Activated CD8-positive, alpha-beta memory T cell treated with anti-CD3 and anti-CD28 coated beads, Interleukin-2, amount 50 U/mL, for 24 hours (primary cell): ENCODE data around the gene TIPARP.
"Not testable (repeated sequence)": the region's sequence is repeated elsewhere in the genome, so short reads cannot be mapped to it uniquely, and the experiment has no call there.

Experiments used
- DNase-seq: peaks from one replicate; pipeline ENCODE4 v3.0.0-alpha.2; 2020; ENCODE audit errors: extremely low read depth

The TIPARP gene

GRCh38 chr3:156646958-156647357 is 27.4 kb upstream of the TIPARP start:
- DNase-seq = no peak

DNA sequence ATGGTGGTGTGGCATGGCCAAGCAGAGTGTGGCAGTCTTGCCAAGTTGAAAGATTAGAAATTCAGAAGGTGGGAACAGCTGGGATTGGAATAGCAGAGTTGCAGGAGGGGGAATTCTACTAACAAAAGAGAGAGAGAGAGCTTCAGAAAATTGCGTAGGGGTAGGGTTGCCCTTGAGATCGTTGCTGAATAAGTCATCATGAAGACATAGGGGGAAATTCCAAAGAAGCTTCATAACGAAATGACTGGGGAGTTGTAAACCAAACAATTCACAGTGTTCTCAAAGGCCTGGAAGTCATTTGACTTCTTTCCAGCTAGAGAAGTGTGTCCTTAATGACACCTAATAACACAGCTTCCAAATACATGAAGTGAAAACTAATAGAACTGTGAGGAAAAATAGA is 26.3 kb upstream of the TIPARP start:
- no peak for DNase-seq

DNA sequence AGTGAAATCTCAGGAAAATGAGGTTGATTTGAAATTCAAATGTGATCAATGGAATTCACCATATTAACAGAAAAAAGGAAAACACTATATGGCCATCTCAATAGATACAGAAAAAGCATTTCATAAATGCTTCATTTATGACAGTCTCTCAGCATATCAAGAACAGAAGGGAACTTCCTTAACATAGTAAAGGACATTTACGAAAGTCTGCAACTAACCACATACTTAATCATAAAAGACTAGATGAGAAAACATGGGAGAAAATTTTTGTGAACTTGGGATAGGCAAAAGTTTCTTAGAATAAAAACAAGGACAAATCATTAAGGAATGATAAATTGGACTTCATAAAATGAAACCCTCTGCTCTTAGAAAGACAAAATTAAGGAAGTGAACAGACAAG is 24.7 kb upstream of the TIPARP start:
- DNase-seq = no peak

- DNase-seq = not testable (repeated sequence)
Observed at GRCh38 chr3:156652661-156653060, 21.7 kb upstream of the TIPARP start.

DNA sequence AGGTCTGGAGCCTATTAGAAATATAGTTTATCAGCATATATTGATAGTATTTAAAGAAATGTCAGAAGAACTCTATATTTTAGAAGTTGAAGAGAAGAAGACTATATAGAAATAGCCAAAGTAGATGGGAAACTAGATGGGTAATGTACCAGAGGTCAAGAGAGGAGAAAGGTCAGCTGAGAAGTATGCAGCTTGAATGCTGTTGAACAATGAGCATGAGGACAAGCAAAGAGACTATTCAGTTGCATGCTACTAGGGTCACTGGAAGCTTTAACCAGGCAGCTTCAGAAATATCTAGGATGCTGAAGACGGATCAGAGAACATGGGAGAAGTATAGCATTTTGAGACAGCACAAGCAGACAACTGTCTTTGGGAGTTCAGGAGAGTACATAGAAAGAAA is 19.6 kb upstream of the TIPARP start:
- no peak for DNase-seq

DNA sequence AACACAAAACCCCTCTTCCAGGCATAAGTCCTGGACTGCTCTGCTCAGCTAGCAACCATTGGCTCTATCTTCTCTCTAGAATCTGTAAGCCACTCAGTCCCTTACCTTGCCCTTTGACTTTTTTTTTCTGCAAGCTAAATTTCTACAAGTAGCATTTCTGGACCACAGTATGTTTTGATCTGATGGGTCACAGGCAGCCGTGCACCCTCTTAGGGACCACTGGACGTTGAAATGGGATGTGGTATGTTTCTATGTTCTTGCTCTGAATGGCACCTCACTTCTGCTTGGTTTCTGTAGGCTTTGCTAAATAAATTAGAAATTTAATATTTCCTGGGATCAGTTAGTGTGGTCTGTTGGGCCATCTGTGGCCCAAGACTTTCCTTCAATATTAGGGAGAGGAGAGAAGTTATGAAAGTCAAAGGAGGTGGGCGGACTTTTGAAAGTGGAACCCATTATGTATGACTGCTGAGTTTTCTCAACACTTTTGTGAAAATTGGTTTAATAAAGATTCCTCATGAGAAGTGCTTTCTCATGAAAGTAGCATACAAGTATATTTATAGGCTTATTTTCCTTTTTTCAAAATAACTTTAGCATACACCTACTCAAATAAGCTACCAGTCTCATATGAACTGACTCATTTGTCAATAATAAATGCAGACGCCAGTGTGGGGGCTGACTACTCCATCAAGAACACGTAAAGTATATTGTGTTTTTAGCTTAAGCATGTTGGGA is 18.4 kb upstream of the TIPARP start:
- no peak for DNase-seq

DNA sequence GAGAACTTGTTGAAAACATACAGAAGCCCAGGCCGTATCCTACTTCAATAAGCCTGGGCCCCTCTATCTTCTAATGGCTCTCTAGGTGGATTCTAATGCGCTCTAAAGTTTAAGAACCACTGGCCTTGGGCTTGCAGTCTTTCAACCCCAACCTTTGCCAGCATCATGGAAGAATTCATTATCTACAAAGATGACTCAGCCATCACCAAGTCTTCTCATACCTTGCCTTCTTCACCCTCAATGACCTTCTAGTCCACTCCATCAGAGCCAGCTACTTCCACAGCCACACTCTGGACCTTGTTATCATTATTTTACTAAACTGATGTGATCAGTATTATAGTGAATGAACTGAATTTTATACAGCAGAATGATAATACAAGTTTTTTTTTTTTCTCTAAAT is 16.9 kb upstream of the TIPARP start:
- DNase-seq = no peak

GRCh38 chr3:156657862-156658731 is 16.3 kb upstream of the TIPARP start:
- no peak for DNase-seq

- no peak for DNase-seq
Observed at GRCh38 chr3:156658732-156659090, 15.7 kb upstream of the TIPARP start.

DNA sequence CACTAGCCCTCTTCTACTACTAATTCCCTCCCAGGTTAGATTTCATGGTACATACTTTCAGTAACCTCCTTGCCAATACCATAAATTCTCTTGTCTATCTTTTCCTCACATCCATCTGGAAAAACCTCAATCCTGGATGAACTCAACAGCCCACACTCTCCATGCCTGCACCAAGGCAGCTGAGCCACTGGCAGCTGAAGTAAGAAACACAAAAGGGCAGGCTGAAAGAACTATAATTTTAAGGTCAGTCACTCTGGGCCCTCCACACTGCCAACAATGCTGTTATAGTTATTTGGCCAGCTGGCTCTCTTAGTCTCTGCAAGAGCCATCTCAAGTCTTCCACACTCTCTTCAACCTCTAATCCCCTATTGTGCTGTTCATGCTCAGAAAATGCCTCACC is 15.1 kb upstream of the TIPARP start:
- DNase-seq = no peak

DNA sequence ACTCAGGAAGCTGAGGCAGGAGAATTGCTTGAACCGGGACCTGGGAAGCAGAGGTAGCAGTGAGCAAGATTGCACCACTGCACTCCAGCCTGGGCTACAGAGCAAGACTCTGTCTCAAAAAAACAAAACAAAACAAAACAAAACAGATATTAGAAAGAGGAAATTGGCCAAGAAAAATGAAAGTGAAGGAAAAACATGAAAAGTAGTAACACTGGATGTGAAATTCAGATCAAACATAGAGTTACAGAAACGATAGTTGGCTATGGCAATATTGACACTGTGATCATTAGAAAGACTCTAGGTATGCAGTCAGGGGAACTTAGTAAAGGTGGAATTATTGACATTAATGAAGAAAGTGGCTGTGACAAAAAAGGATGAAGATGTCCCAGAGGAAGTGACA is 13.2 kb upstream of the TIPARP start:
- no peak for DNase-seq

- no peak for DNase-seq
Observed at GRCh38 chr3:156664011-156664830, 10.2 kb upstream of the TIPARP start.

DNA sequence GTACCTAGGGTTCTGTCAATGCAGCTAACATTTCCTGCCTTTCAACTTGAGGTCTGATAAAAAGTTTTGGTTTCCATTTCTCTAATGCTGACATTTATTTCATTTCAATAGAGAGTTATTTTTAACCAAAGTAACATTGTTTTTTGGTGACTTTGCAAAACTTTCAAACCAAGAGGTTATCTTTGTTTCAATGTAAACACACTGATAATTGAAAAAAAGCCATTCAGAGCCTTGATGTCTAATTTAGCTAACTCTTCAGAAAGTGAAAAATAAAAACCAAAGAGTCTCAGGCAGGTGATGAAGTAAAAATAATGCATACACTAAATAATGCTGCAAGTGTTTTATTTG is 9.6 kb upstream of the TIPARP start:
- no peak for DNase-seq

DNA sequence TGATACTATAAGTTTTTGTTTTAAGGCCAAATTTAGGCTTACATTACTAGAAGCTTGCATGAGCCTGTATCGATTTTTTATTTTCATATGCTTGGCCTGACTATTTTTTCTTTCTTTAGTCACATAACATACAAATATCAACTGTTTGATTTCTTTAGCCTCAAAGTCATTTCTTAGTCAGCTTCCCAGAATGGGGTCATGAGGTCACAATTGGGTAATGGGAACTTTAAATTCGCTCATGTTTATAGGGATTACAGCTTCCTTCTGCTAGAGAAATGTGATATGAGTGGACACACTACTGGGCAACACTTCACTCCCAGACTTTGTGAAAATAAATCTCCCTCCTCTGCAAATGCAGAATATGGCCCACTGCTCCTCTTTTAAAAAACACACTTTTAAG is 9.1 kb upstream of the TIPARP start:
- DNase-seq = no peak

DNA sequence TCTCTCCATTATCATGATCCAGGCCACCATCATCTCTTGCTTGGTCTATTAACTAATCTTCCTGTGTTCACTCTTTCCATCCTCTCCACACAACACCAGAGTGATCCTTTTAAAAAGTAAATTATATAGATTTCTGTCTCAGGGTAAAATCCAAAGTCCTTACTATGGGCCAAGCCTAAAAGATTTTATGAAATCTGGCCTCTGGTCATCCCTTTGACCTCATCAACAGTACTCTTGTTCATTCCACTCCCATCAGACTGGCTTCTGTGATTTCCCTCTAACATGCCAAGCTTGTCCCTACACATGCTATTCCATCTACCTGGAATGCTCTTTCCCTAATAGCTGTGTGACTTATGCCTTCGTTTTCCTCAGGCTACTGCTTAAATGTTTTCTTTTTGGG is 8.3 kb upstream of the TIPARP start:
- no peak for DNase-seq

DNA sequence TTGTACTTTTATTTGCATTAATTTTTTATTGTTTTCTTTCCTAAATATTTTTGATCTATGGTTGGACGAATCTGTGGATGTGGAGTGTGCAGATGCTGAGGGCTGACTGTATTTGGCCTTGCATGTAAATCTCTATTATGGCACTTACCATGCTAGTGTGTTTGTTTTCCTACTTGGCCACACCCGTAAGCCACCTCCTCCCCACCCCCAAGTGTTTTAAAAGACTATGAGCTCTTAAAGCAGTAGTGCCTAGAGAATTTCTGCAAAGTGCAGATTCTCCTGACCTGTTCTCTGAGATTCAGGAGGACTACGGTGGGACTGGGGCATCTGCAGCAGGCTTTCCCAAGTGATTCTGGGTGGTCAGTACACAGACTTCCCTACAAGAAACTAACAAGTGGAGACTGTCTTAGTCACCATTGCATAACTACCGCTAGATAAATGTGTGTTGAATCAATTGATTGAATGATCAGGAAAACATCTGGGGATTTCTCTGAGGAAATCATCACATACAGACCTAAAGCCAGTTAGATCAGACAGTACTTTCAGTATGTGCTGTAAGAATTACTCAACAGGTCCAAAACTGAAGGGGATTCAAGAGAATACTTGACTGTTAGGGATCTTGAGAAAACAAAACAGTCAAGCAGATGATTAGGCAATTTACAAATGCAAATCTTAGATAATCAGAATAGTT is 6.2 kb upstream of the TIPARP start:
- no peak for DNase-seq

DNA sequence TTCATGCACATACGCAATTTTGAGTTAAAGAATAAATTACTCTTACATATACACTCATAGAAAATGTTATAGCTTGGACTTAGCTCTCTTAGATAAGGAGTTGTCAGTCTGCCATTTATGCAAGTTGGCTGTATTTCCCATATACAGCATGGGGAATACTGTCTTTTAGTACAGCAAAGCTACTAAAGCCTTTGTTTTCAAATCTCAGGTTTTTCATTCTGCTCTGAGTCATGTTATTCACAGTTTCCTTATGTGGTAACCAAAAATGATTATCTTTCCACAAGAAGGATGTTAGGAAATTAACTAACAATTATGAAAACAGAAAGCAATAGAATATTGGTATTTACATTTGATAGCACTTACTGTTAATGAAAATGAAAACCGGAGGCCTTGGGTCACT is 4.3 kb upstream of the TIPARP start:
- DNase-seq = no peak

- DNase-seq = no peak
Observed at GRCh38 chr3:156670652-156671051, 3.7 kb upstream of the TIPARP start.

GRCh38 chr3:156673732-156674045 is 701 bp upstream of the TIPARP start:
- DNase-seq = no peak

- no peak for DNase-seq
Observed at GRCh38 chr3:156674911-156675829, 780 bp downstream of the TIPARP start.
